GM12878 (cell line): ENCODE data around the gene HMMR. TPM values are rescaled to one million over a fixed set of nuclear protein-coding genes. Genes with fewer than 3 reads are reported as not detected.

ENCODE experiments used
- ATAC-seq: fragments of 200-7000 bp; cut with Tn5 transposase; 3 replicates; pipeline ENCODE4 v1.9.1; 2020; ENCODE audit warnings: mild to moderate bottlenecking, moderate library complexity
- BruUV-seq: library from RNA; stranded (reverse); fragments of 400-500 nt; replicated peaks from 2 replicates; lab custom pipeline; 2021; lab: Mats Ljungman, UMichigan
- CTCF ChIA-PET: fragments of 300-600 bp; sonication (Branson Sonifier 250); formaldehyde crosslinking; extraction: SDS; loops from one replicate; lab custom pipeline; 2021; ENCODE audit warnings: inconsistent platforms; lab: Yijun Ruan, JAX
- POLR2A ChIA-PET: fragments of 350-600 bp; formaldehyde crosslinking; extraction: SDS; loops from one replicate; lab custom pipeline; 2021; ENCODE audit warnings: inconsistent platforms; lab: Charles Lee
- RAD21 ChIA-PET: fragments of 300-600 bp; sonication (Branson Sonifier 250); formaldehyde crosslinking; loops from one replicate; lab custom pipeline; 2023; ENCODE audit warnings: antibody characterized with exemption; ENCODE audit not compliant: unreplicated experiment; lab: Charles Lee
- SMC1A ChIA-PET: fragments of 300-600 bp; sonication (Branson Sonifier 250); formaldehyde crosslinking; loops from one replicate; lab custom pipeline; 2023; ENCODE audit not compliant: unreplicated experiment, uncharacterized antibody; lab: Charles Lee
- DNase-seq: peaks from one replicate; pipeline ENCODE4 v3.0.0-alpha.2; 2011; ENCODE audit warnings: low read depth, low spot score
- FAIRE-seq: peaks from 3 replicates; lab custom pipeline; 2011; peaks lifted over from hg19 to GRCh38; lab: Jason Lieb, UNC
- H2AFZ ChIP-seq: 2 replicates; pipeline ENCODE4 v1.6.0; 2011; ENCODE audit warnings: low read depth, low read length, control low read depth; ENCODE audit not compliant: control insufficient read depth
- H3K27ac ChIP-seq: 2 replicates; pipeline ENCODE4 v1.5.1; 2011; ENCODE audit warnings: control low read depth; ENCODE audit not compliant: control insufficient read depth, insufficient read depth
- H3K27me3 ChIP-seq, 2 experiments: replicated peaks in 1 of 2; 2 replicates each; pipeline versions ENCODE4 v1.6.0 to v1.6.1; 2011; ENCODE audit warnings: low read length in 1 of 2; ENCODE audit not compliant: control insufficient read depth in 2 of 2, insufficient read depth in 2 of 2
- H3K36me3 ChIP-seq, 2 experiments: 2 replicates each; pipeline ENCODE4 v1.5.1; 2011; ENCODE audit warnings: low read length in 1 of 2; ENCODE audit not compliant: control insufficient read depth in 2 of 2, insufficient read depth in 2 of 2
- H3K4me1 ChIP-seq: 2 replicates; pipeline ENCODE4 v1.6.1; 2011; ENCODE audit warnings: mild to moderate bottlenecking, low read length, moderate library complexity, mixed read lengths; ENCODE audit not compliant: control insufficient read depth, insufficient read depth
- H3K4me2 ChIP-seq: 2 replicates; pipeline ENCODE4 v1.6.0; 2011; ENCODE audit warnings: control low read depth; ENCODE audit not compliant: control insufficient read depth, insufficient read depth
- H3K4me3 ChIP-seq: fragments of 200-600 bp; sonication (generic); 2 replicates; pipeline ENCODE4 v1.5.1; 2016
- H3K79me2 ChIP-seq: 2 replicates; pipeline ENCODE4 v1.6.0; 2011; ENCODE audit warnings: low read length; ENCODE audit not compliant: control insufficient read depth, insufficient read depth
- H3K9ac ChIP-seq: 2 replicates; pipeline ENCODE4 v1.8.0; 2011; ENCODE audit warnings: low read length, control low read depth, mixed read lengths; ENCODE audit not compliant: control insufficient read depth, insufficient read depth
- H3K9me3 ChIP-seq: replicated peaks from 3 replicates; pipeline ENCODE4 v1.5.1; 2011; ENCODE audit warnings: mild to moderate bottlenecking, low read length; ENCODE audit not compliant: control insufficient read depth, insufficient read depth
- H4K20me1 ChIP-seq: 2 replicates; pipeline ENCODE4 v1.6.0; 2011; ENCODE audit not compliant: control insufficient read depth, insufficient read depth
- CHD2 ChIP-seq: IDR thresholded peaks from 2 replicates; pipeline ENCODE4 v1.6.1; 2011; ENCODE audit warnings: low read depth, low read length, improper control_type of control experiment, borderline replicate concordance
- CUX1 ChIP-seq: IDR thresholded peaks from 2 replicates; pipeline ENCODE4 v1.6.1; 2012; ENCODE audit warnings: improper control_type of control experiment, low read depth, low read length; ENCODE audit not compliant: insufficient replicate concordance
- FOXM1 ChIP-seq: IDR thresholded peaks from 2 replicates; pipeline ENCODE4 v1.6.1; 2012; ENCODE audit warnings: low read depth, mild to moderate bottlenecking, inconsistent platforms, low read length, moderate library complexity
- POLR2AphosphoS5 ChIP-seq: IDR thresholded peaks from 2 replicates; pipeline ENCODE4 v1.6.1; 2011; ENCODE audit warnings: mild to moderate bottlenecking, low read length, inconsistent platforms
- RB1 ChIP-seq: fragments of 450-650 bp; formaldehyde crosslinking; IDR thresholded peaks from 2 replicates; pipeline ENCODE4 v1.6.1; 2017; ENCODE audit warnings: mild to moderate bottlenecking, borderline replicate concordance
- WGBS: methylation state at CpG from one replicate; pipeline ENCODE4 v1.1.6; 2016; ENCODE audit warnings: low lambda C conversion rate; ENCODE audit not compliant: insufficient replicate concordance, insufficient coverage; ENCODE audit errors: missing lambda C conversion rate; 5-methylcytosine and 5-hydroxymethylcytosine counted together
- in situ Hi-C: fragments of 300-500 bp; cut with MboI; formaldehyde crosslinking; loops from 9 replicates; pipeline ENCODE4 v1.14.3; 2018; ENCODE audit warnings: mixed read lengths
- intact Hi-C: fragments of 100-400 bp; cut with micrococcal nuclease; formaldehyde crosslinking; loops from one replicate; pipeline ENCODE4 v1.14.2; 2022; ENCODE audit not compliant: unreplicated experiment
- polyA plus RNA-seq, 11 experiments: library from polyadenylated mRNA; depleted of rRNA in 4 of 11; unstranded in 6 of 11; stranded (reverse) in 5 of 11; fragments of >200 nt; fragmentation: Nextera tagmentation in 4 of 11; fragmentation: Illumina TruSeq in 1 of 11; extraction: Ambion mirVana in 4 of 11; extraction: Trizol in 1 of 11; gene quantifications; 1 replicate in 1 of 11; 2 replicates in 10 of 11; pipeline versions ENCODE4 v1.2.1 to v1.2.3, GENCODE V29; 2011 to 2016; ENCODE audit warnings: inconsistent platforms in 2 of 11, missing spikeins in 2 of 11, low read depth in 1 of 11
- total RNA-seq, 4 experiments: library from RNA; depleted of rRNA in 3 of 4; stranded (reverse); fragments of >200 nt in 3 of 4; fragmentation: Illumina TruSeq in 1 of 4; extraction: Trizol in 1 of 4; gene quantifications; 2 replicates each; pipeline versions ENCODE4 v1.2.1 to v1.2.3, GENCODE V29; 2013 to 2021

The HMMR gene
- total and polyA plus RNA-seq, 10 of the 15 experiments (the other 5 are each of a cell fraction or from before 2014, with no cell fraction given) = 44.1 to 122 (median 64.2) TPM

GRCh38 chr5:163447875-163448274 lies 12.6 kb upstream of the HMMR start:
- intact Hi-C loops = no loop called here

More at GRCh38 chr5:163447875-163448274, 12.6 kb upstream of the HMMR start:
- ChIA-PET CTCF (no interaction called here), POLR2A (interaction anchor here (0.7 to 2.0 kb wide), 6 partner anchors 10 to 55 kb away, joined by 3 to 10 read pairs (median 5); partner anchors contain the start of genes CCNG1, HMMR and NUDCD2), RAD21 (no interaction called here), SMC1A (interaction anchor here (3.1 kb wide), 1 partner anchor 12 kb away, joined by 15 read pairs; the partner anchor contains the start of genes HMMR and NUDCD2)
- Histone ChIP-seq H3K9ac (no peak overlapping the region), H3K4me1 (no peaks in the 10 kb centered on the region), H3K4me2 (no peak overlapping the region), H3K79me2 (no peaks in the 10 kb centered on the region; the same call in 1 of the 2 replicates), H4K20me1 (no peaks in the 10 kb centered on the region), H3K27ac (no peak overlapping the region), H2AFZ (no peak overlapping the region), H3K4me3 (no peak overlapping the region), H3K27me3 (no peaks in the 10 kb centered on the region), H3K36me3 (peaks cover 0 to 29% of the 10 kb centered on the region in 2 experiments; a peak in 3 of 4 replicates), H3K9me3 (no peaks in the 10 kb centered on the region; the same call in 2 of the 3 replicates)
- in situ Hi-C loops = no loop called here
- ATAC-seq (no peak), FAIRE-seq (no peak), DNase-seq (no peak)
- no peak for TF ChIP-seq FOXM1
- TF ChIP-seq CHD2 = no peak
- TF ChIP-seq CUX1 = no peak
- TF ChIP-seq POLR2AphosphoS5 = no peak
- TF ChIP-seq RB1 = no peak
- 82% methylated on average over 3 of the region's 3 CpGs for WGBS
- BruUV-seq = no TSS peak
